HepG2 (cell line): Measurements from ENCODE around the gene NEU1. TPM values are rescaled to one million over a fixed set of nuclear protein-coding genes. Genes with fewer than 3 reads are reported as not detected.

Experiments
- ATF3 ChIP-seq: sonication (generic); formaldehyde crosslinking; IDR thresholded peaks from 2 replicates; pipeline ENCODE4 v1.4.0; 2020; ENCODE audit warnings: missing genetic modification reagents
- BRCA1 ChIP-seq: sonication (generic); formaldehyde crosslinking; IDR thresholded peaks from 2 replicates; pipeline ENCODE4 v1.4.0; 2020; ENCODE audit warnings: missing genetic modification reagents
- BRD4 ChIP-seq: sonication (generic); formaldehyde crosslinking; IDR thresholded peaks from 2 replicates; pipeline ENCODE4 v1.4.0; 2020; ENCODE audit warnings: missing genetic modification reagents
- FOSL2 ChIP-seq: sonication (generic); formaldehyde crosslinking; IDR thresholded peaks from 2 replicates; pipeline ENCODE4 v1.4.0; 2020; ENCODE audit warnings: missing genetic modification reagents
- FOXK1 ChIP-seq: sonication (generic); formaldehyde crosslinking; IDR thresholded peaks from 2 replicates; pipeline ENCODE4 v1.4.0; 2020; ENCODE audit warnings: low read depth, missing genetic modification reagents, borderline replicate concordance
- GATAD1 ChIP-seq: IDR thresholded peaks from 2 replicates; pipeline ENCODE4 v1.6.1; 2016; ENCODE audit warnings: missing genetic modification reagents, missing compliant biosample characterization
- HDAC2 ChIP-seq: sonication (generic); formaldehyde crosslinking; IDR thresholded peaks from 2 replicates; pipeline ENCODE4 v1.4.0; 2020; ENCODE audit warnings: missing genetic modification reagents
- MAZ ChIP-seq, 2 experiments: sonication (generic) in 1 of 2; formaldehyde crosslinking in 1 of 2; IDR thresholded peaks; 2 replicates each; pipeline versions ENCODE4 v1.5.0 to v1.6.1; 2012 to 2020; ENCODE audit warnings: low read depth in 2 of 2, mild to moderate bottlenecking in 2 of 2, borderline replicate concordance in 1 of 2, improper control_type of control experiment in 1 of 2, low read length in 1 of 2, missing genetic modification reagents in 1 of 2, moderate library complexity in 1 of 2
- PCBP2 ChIP-seq: fragments of 200-400 bp; formaldehyde crosslinking; optimal IDR thresholded peaks from 2 replicates; pipeline ENCODE3; 2018; ENCODE audit warnings: low read length, low read depth; ENCODE audit not compliant: poor library complexity, severe bottlenecking
- RFX3 ChIP-seq: IDR thresholded peaks from 2 replicates; pipeline ENCODE4 v1.6.1; 2016; ENCODE audit warnings: missing biosample characterization, missing genetic modification reagents
- SIX4 ChIP-seq: sonication (generic); formaldehyde crosslinking; IDR thresholded peaks from 2 replicates; pipeline ENCODE4 v1.4.0; 2020; ENCODE audit warnings: missing genetic modification reagents
- SOX13 ChIP-seq, 3 experiments: fragments of 450-650 bp in 1 of 3; sonication (generic) in 1 of 3; formaldehyde crosslinking in 1 of 3; IDR thresholded peaks in 2 of 3; conservative IDR thresholded peaks in 1 of 3; 2 replicates each; pipeline versions ENCODE4 v1.5.0 to v1.6.1; 2016 to 2020; ENCODE audit warnings: antibody characterized with exemption in 1 of 3, mild to moderate bottlenecking in 1 of 3, missing compliant biosample characterization in 1 of 3, missing genetic modification reagents in 1 of 3, moderate library complexity in 1 of 3
- SRSF9 ChIP-seq: fragments of 200-400 bp; formaldehyde crosslinking; IDR thresholded peaks from 2 replicates; pipeline ENCODE4 v1.6.1; 2018; ENCODE audit warnings: borderline replicate concordance, mild to moderate bottlenecking, low read depth, low read length; ENCODE audit not compliant: insufficient read depth, poor library complexity, severe bottlenecking
- ZBTB3 ChIP-seq: sonication (generic); formaldehyde crosslinking; IDR thresholded peaks from 2 replicates; pipeline ENCODE4 v1.4.0; 2020; ENCODE audit warnings: low read depth, mild to moderate bottlenecking, moderate library complexity, missing genetic modification reagents, borderline replicate concordance
- ZMAT3 ChIP-seq: sonication (generic); formaldehyde crosslinking; conservative IDR thresholded peaks from 2 replicates; pipeline ENCODE4 v1.7.0; 2021; ENCODE audit warnings: missing genetic modification reagents
- ZNF205 ChIP-seq: IDR thresholded peaks from 2 replicates; pipeline ENCODE4 v1.6.1; 2018; ENCODE audit warnings: missing biosample characterization, missing genetic modification reagents
- ZNF354B ChIP-seq: sonication (generic); formaldehyde crosslinking; IDR thresholded peaks from 2 replicates; pipeline ENCODE4 v1.8.0; 2022; ENCODE audit warnings: mild to moderate bottlenecking, missing genetic modification reagents
- ZNF558 ChIP-seq: sonication (generic); formaldehyde crosslinking; IDR thresholded peaks from 2 replicates; pipeline ENCODE4 v1.9.0; 2022; ENCODE audit warnings: mild to moderate bottlenecking, missing genetic modification reagents, borderline replicate concordance
- ZNF574 ChIP-seq: sonication (generic); formaldehyde crosslinking; IDR thresholded peaks from 2 replicates; pipeline ENCODE4 v1.4.0; 2020; ENCODE audit warnings: missing genetic modification reagents
- ZNF614 ChIP-seq: IDR thresholded peaks from 2 replicates; pipeline ENCODE4 v1.6.1; 2018; ENCODE audit warnings: missing biosample characterization, missing genetic modification reagents, inconsistent platforms, borderline replicate concordance
- ZNF782 ChIP-seq: sonication (generic); formaldehyde crosslinking; IDR thresholded peaks from 2 replicates; pipeline ENCODE4 v1.4.0; 2020; ENCODE audit warnings: missing genetic modification reagents, mild to moderate bottlenecking, borderline replicate concordance
- polyA plus RNA-seq, 8 experiments: library from polyadenylated mRNA; depleted of rRNA in 3 of 8; stranded (reverse) in 7 of 8; unstranded in 1 of 8; fragments of >200 nt; fragmentation: Illumina TruSeq in 4 of 8; extraction: Trizol in 4 of 8; gene quantifications; 2 replicates each; pipeline versions ENCODE4 v1.2.1 to v1.2.3, GENCODE V29; 2011 to 2016; ENCODE audit warnings: low read depth in 4 of 8, missing spikeins in 1 of 8, mixed read lengths in 1 of 8; ENCODE audit not compliant: insufficient read depth in 1 of 8
- total RNA-seq, 5 experiments: library from RNA; depleted of rRNA; stranded (reverse); fragments of >200 nt; fragmentation: Illumina TruSeq; extraction: Trizol; gene quantifications; 2 replicates each; pipeline ENCODE4 v1.2.3, GENCODE V29; 2016; ENCODE audit warnings: low read depth in 1 of 5

Gene NEU1
- total and polyA plus RNA-seq, 2 of the 13 experiments (the other 11 are each of a cell fraction or from before 2014, with no cell fraction given) = 215 to 297 TPM

GRCh38 chr6:31865205-31866118 is 2.8 kb upstream of the NEU1 start (continued):
- TF ChIP-seq ZNF205 (peak; percentile 80; the same call in 1 of the 2 replicates), SOX13 (IDR thresholded peaks at IDR 0.05) (peak; percentile 93), SOX13 (CRISPR knock-in tag; conservative IDR thresholded peaks at IDR 0.05 in 1 of 2, IDR thresholded peaks at IDR 0.05 in 1 of 2) (peak in 1 of 2 experiments; percentile 98; a peak in 2 of 4 replicates), GATAD1 (peak; percentile 55), BRD4 (CRISPR knock-in tag) (no peak; the same call in 1 of the 2 replicates), SRSF9 (no peak), ZNF354B (peak; percentile 64; the same call in 1 of the 2 replicates), FOSL2 (CRISPR knock-in tag) (peak; percentile 81), RFX3 (no peak), BRCA1 (CRISPR knock-in tag) (no peak), PCBP2 (no peak), SIX4 (peak; percentile 83), ATF3 (CRISPR knock-in tag) (peak; percentile 52; the same call in 1 of the 2 replicates), FOXK1 (CRISPR knock-in tag) (peak; percentile 68; the same call in 1 of the 2 replicates), ZMAT3 (0 out of 2 replicates have a peak, but pooled peaks have one; percentile 56), MAZ (IDR thresholded peaks at IDR 0.05; ENCODE audit: borderline replicate concordance, low read depth, low read length) (peak; percentile 19; the same call in 1 of the 2 replicates), MAZ (CRISPR knock-in tag; IDR thresholded peaks at IDR 0.05; ENCODE audit: low read depth) (peak; percentile 76), ZNF558 (CRISPR knock-in tag) (peak; percentile 42; the same call in 1 of the 2 replicates), ZNF782 (CRISPR knock-in tag) (no peak), ZNF574 (peak; percentile 87), ZNF614 (CRISPR knock-in tag) (peak; percentile 62; the same call in 1 of the 2 replicates), HDAC2 (CRISPR knock-in tag) (peak; percentile 95), ZBTB3 (CRISPR knock-in tag) (no peak)
